GM19025 (cell line): ENCODE results near the gene TRAP1.
"Not testable (repeated sequence)": the region's sequence is repeated elsewhere in the genome, so short reads cannot be mapped to it uniquely, and the experiment has no call there.

ENCODE experiments used
- ATAC-seq: cut with Tn5 transposase; IDR thresholded peaks from one replicate; pipeline ENCODE4 v1.9.1; 2021; ENCODE audit warnings: mild to moderate bottlenecking, low read depth, moderate library complexity; ENCODE audit not compliant: unreplicated experiment

The TRAP1 gene

DNA sequence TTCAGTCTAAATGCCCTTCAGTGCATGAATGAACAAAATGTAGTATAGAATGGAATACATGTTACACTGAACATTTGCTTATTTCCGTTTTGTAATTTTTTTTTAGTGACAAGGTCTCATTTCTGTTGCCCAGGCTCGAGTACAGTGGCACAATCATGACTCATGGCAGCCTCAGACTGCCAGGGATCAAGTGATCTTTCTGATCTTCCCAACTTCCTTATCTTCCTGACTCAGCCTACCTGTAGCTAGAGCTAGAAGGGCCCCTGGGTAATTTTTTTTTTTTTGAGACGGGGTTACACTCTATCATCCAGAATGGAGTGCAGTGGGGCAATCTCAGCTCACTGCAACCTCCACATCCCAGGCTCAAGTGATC, 98.6 kb downstream of the TRAP1 start:
- ATAC-seq: no peak

DNA sequence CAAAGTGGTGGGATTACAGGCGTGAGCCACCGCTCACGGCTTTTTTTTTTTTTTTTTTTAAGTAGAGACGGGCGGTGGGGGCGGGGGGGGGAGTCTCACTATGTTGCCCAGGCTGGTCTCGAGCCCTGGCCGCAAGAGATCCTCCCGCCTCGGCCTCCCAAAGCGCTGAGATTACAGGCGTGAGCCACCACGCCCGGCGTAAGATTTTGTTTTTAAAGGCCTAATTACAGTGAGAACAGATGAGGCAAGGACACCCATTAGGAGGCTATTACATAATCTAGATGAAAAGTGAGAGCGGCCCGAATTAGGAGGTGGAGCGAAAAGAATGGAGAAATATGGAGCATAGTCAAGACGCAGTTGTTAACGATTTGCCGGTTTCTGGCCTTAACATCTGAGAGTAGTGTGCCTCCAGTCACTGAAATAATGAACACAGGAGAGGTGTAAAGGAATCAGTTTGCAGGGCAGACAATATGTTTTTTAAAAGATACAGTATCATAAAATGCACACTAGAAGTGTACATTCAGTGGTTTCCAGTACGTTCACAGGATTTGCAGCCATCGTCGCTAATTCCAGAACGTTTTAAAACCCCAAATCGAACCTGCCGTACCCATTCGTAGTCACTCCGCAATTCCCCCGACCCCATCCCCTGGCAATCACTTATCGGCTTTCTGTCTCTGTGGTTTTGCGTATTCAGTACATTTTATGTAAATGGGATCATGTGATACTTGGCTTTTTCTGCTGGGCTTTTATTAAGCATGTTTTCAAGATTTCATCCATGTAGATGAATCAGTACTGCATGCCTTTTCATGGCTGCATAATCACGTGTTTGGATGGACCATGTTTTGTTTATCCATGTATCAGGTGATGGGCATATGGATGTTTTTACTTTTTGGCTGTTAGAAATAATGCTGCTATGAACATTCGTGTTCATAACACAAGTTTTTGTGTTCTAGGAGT, 104.5 kb downstream of the TRAP1 start:
- ATAC-seq: no peak

- peak; percentile 83 for ATAC-seq
These were observed 106.0 kb downstream of the TRAP1 start, which contains the start of gene SLX4 for GRCh38 chr16:3611146-3611975. TSS of gene SLX4 (minus strand) at chr16:3611606. CDS start at chr16:3608964, 2,642 bp downstream.

DNA sequence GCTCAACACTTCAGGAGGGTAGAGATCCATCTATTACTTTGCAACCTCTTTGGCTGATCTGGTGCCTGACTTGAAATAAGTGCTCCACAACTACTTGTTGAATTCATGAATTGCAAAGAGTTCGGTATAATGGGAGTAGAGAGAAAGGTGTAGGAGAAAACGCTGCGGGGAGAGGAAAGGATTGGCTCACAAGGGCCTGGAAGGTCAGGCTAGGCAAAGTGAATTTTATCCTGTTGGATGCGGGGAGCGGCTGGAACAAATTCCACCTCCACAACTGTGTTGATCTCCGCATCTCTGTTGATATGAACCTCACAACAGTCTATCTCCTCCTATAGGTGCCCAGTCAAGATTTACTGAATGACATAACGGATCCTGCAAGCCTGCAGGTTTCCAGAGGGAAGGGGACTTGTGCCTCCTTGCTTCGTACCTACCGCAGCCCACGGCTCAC, 106.6 kb downstream of the TRAP1 start:
- ATAC-seq: no peak

DNA sequence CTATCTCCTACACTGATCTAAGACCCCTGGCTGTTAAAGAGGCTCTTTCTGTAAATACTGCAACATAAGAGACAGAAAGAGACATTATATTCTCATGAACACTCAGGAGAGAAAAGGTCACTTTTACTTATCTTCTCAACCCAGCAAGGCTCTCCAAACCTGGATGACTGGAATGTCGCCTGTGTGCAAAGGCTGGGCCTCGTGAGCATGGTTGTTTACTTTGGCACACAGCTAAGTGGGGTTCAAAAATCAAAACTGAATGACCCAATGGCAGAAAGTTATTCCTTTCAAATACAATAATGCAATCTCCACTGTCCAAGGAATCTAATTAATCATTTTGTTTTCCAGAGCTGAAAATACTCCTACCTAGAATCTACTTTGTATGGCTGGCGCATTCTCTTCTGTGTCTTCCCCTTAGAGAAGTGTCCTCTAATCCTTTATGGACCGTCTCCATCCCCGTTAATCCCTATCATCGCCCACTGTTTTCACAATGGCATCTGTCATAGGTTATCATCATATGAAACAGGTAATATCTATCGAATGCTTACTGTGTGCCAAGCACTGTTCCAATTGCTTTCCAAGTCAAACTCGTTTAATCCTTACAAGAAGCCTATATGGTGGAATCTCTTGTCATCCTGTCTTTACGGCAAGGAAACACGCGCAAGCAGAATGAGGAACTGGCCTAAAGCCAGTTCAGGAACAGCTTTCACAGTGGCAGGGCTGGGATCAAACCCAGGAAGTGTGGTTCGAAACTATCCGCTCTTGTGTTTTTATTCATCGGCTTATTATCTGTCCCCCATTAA, 107.2 kb downstream of the TRAP1 start:
- no peak for ATAC-seq

GRCh38 chr16:3608976-3609375, 108.3 kb downstream of the TRAP1 start:
- not testable (repeated sequence) for ATAC-seq

- no peak for ATAC-seq
These were observed 109.3 kb downstream of the TRAP1 start for GRCh38 chr16:3608069-3608468.
